ENCODE measurements around the gene TNFSF9. TPM values are rescaled to one million over a fixed set of nuclear protein-coding genes. Genes with fewer than 3 reads are reported as not detected.

TNFSF9 gene
- total RNA-seq, 4 donors from 2014 or later: 1.1 to 1.8 TPM; not detected in 2

DNA sequence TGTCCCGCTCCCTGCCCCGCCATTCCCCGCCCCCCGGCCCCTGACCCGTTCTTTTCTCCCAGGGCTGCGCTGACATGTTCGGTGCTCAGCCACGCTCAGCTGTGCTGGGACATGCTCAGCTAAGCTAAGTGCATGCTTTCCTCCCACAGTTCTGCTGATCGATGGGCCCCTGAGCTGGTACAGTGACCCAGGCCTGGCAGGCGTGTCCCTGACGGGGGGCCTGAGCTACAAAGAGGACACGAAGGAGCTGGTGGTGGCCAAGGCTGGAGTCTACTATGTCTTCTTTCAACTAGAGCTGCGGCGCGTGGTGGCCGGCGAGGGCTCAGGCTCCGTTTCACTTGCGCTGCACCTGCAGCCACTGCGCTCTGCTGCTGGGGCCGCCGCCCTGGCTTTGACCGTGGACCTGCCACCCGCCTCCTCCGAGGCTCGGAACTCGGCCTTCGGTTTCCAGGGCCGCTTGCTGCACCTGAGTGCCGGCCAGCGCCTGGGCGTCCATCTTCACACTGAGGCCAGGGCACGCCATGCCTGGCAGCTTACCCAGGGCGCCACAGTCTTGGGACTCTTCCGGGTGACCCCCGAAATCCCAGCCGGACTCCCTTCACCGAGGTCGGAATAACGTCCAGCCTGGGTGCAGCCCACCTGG is 3.7 kb downstream of the TNFSF9 start:
- no peak for TF ChIP-seq POLR2A (IDR thresholded peaks at IDR 0.05)
- TF ChIP-seq, protein P1, sequence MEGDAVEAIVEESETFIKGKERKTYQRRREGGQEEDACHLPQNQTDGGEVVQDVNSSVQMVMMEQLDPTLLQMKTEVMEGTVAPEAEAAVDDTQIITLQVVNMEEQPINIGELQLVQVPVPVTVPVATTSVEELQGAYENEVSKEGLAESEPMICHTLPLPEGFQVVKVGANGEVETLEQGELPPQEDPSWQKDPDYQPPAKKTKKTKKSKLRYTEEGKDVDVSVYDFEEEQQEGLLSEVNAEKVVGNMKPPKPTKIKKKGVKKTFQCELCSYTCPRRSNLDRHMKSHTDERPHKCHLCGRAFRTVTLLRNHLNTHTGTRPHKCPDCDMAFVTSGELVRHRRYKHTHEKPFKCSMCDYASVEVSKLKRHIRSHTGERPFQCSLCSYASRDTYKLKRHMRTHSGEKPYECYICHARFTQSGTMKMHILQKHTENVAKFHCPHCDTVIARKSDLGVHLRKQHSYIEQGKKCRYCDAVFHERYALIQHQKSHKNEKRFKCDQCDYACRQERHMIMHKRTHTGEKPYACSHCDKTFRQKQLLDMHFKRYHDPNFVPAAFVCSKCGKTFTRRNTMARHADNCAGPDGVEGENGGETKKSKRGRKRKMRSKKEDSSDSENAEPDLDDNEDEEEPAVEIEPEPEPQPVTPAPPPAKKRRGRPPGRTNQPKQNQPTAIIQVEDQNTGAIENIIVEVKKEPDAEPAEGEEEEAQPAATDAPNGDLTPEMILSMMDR (IDR thresholded peaks at IDR 0.05 in 4 of 5, conservative IDR thresholded peaks at IDR 0.05 in 1 of 5): no peak
- ATAC-seq: no peak
- intact Hi-C loops (cut with DNase I; ENCODE audit: low total_unique reads): loop anchor here (5.0 kb wide), 2 partner anchors 77 to 203 kb away; partner anchors contain the start of genes GPR108, SLC25A23 and TRIP10
- Histone ChIP-seq H3K27me3 (peaks cover 8 to 23% (median 10%) of the 10 kb centered on the region in 3 donors), H3K4me1 (peaks cover 15 to 17% of the 10 kb centered on the region in 2 donors), H3K9me3 (no peaks in the 10 kb centered on the region), H3K36me3 (no peaks in the 10 kb centered on the region), H3K4me3 (no peak overlapping the region), H3K27ac (no peak overlapping the region)
- in situ Hi-C loops (cut with MboI; ENCODE audit: low sequenced_read_pairs in 4 of 4): no loop called here
- no peak for DNase-seq

DNA sequence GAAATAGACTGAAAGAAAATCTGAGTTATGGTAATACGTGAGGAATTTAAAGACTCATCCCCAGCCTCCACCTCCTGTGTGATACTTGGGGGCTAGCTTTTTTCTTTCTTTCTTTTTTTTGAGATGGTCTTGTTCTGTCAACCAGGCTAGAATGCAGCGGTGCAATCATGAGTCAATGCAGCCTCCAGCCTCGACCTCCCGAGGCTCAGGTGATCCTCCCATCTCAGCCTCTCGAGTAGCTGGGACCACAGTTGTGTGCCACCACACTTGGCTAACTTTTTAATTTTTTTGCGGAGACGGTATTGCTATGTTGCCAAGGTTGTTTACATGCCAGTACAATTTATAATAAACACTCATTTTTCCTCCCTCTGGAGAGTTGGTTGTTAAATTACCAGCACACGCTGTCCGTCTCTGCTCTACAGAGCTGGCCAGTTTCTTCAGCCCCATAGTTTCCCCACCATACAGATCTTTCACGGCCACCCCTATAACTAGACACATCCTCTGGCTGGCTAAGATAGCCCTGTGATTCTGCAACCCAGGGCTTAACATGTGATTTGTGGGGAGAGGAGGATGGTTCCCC is 4.8 kb downstream of the TNFSF9 start:
- in situ Hi-C loops (cut with MboI; ENCODE audit: low sequenced_read_pairs in 4 of 4): no loop called here
- intact Hi-C loops (cut with DNase I; ENCODE audit: low total_unique reads): no loop called here
- peaks cover 8 to 23% (median 10%) of the 10 kb centered on the region in 3 donors for H3K27me3 ChIP-seq

GRCh38 chr19:6539514-6539913 is 8.7 kb downstream of the TNFSF9 start:
- TF ChIP-seq, protein P1 (IDR thresholded peaks at IDR 0.05 in 4 of 5, conservative IDR thresholded peaks at IDR 0.05 in 1 of 5): no peak
- no peak for TF ChIP-seq POLR2A (IDR thresholded peaks at IDR 0.05)
- H3K27me3 ChIP-seq: peaks cover 0 to 3% (median 0%) of the 10 kb centered on the region in 3 donors
- DNase-seq: no peak
- intact Hi-C loops (cut with DNase I; ENCODE audit: low total_unique reads): no loop called here
- no peaks in the 10 kb centered on the region for H3K36me3 ChIP-seq
- no peak for ATAC-seq
- no peaks in the 10 kb centered on the region for H3K9me3 ChIP-seq
- in situ Hi-C loops (cut with MboI; ENCODE audit: low sequenced_read_pairs in 4 of 4): no loop called here
- no peak overlapping the region for H3K4me3 ChIP-seq
- no peak overlapping the region for H3K27ac ChIP-seq
- no peaks in the 10 kb centered on the region for H3K4me1 ChIP-seq

More for the DNA sequence above, 4.8 kb downstream of the TNFSF9 start:
- H3K4me1 ChIP-seq: peaks cover 7 to 10% of the 10 kb centered on the region in 2 donors
- no peak for ATAC-seq
- no peak overlapping the region for H3K4me3 ChIP-seq
- no peaks in the 10 kb centered on the region for H3K36me3 ChIP-seq
- no peak overlapping the region for H3K27ac ChIP-seq
- H3K9me3 ChIP-seq: no peaks in the 10 kb centered on the region
- TF ChIP-seq, protein P1 (IDR thresholded peaks at IDR 0.05 in 4 of 5, conservative IDR thresholded peaks at IDR 0.05 in 1 of 5): no peak
- no peak for TF ChIP-seq POLR2A (IDR thresholded peaks at IDR 0.05)
- DNase-seq: no peak

GRCh38 chr19:6540918-6541689 is 10.3 kb downstream of the TNFSF9 start:
- no peaks in the 10 kb centered on the region for H3K4me1 ChIP-seq
- H3K27ac ChIP-seq: no peak overlapping the region
- in situ Hi-C loops (cut with MboI; ENCODE audit: low sequenced_read_pairs in 4 of 4) (no loop called here), intact Hi-C loops (cut with DNase I; ENCODE audit: low total_unique reads) (no loop called here)
- ATAC-seq (no peak), DNase-seq (no peak)
- H3K9me3 ChIP-seq: no peaks in the 10 kb centered on the region
- H3K36me3 ChIP-seq: no peaks in the 10 kb centered on the region
- no peak overlapping the region for H3K4me3 ChIP-seq
- no peak for TF ChIP-seq POLR2A (IDR thresholded peaks at IDR 0.05)
- TF ChIP-seq, protein P1 (IDR thresholded peaks at IDR 0.05 in 4 of 5, conservative IDR thresholded peaks at IDR 0.05 in 1 of 5): no peak
- H3K27me3 ChIP-seq: no peaks in the 10 kb centered on the region
